NCI-H146 treated with DMSO at 0.1 percent for 48 hours (cell line): ENCODE data around the gene FAM131B.
A peak's percentile ranks its signal among the peaks of the same experiment; 100 is the strongest.

Experiments used
- DNase-seq: peaks from one replicate; lab custom pipeline; 2025; ENCODE audit not compliant: unreplicated experiment; lab: John Stamatoyannopoulos, UW

Gene FAM131B

DNA sequence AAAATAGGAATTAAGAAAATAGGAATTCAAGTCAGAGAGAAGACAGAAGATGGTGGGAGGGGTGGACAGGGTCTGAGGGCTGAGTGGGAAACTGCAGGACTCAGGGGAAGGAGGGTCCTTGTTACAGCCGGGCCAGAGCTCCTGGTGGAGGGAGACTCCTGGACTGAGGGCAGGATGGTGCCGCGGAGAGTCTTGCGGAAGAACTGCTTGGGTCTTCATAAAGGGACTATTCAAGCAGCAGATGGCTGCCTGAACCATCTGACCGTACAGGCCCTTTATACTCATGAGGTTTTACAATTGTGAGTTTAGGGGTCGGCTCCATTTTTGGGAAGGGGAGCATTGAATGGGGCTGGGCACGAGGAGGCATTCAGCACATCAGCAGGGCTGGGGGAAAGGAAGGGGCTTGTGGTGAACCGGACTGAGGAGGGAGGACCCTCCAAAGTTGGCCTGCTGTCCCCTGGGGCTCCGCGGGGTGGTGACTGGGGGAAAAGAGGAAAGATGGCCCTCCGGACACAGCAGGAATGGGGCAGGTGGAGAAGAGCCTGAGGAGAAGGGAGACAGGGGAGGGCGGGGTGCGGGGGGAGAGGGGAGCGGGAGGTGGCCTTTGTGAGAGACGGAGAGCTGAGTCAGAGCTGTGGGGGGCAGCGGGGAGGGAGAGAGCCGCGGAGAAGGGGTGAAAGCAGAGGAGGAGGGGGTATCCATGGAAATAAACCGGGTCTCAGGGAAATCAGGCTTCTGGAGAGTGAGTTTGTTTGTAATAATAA, 1.5 kb downstream of the FAM131B start:
- no peak for DNase-seq

DNA sequence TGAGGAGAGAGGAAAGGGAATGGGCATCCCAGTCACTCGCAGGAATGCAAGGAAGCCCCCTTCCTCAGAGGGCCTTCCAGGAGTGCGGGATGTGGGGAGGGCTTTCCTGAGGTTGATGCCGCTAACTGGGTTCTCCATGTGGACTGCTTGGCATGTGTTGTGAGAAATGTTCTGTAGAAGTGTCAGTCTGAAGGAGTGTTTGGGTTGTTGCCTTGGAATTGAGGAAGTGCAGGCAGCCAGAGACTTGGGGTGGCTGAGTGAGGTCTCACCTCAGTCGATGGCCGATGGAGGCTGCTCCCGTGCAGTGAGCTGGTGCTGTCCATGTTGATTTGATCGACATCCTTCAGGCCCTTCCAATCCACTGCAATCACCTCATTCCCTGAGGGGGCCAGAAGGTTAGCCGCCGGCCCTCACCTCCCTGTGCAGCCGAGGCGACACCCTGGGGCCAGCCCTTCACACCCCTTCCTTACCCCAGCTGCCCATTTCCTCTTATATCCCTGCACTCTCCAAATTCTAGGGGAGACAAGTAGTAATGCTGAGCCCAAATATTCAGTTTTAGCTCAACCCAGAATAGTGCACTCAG, 2.7 kb downstream of the FAM131B start:
- DNase-seq, result no peak

GRCh38 chr7:143358626-143359025, 3.9 kb downstream of the FAM131B start:
- DNase-seq, result no peak

DNA sequence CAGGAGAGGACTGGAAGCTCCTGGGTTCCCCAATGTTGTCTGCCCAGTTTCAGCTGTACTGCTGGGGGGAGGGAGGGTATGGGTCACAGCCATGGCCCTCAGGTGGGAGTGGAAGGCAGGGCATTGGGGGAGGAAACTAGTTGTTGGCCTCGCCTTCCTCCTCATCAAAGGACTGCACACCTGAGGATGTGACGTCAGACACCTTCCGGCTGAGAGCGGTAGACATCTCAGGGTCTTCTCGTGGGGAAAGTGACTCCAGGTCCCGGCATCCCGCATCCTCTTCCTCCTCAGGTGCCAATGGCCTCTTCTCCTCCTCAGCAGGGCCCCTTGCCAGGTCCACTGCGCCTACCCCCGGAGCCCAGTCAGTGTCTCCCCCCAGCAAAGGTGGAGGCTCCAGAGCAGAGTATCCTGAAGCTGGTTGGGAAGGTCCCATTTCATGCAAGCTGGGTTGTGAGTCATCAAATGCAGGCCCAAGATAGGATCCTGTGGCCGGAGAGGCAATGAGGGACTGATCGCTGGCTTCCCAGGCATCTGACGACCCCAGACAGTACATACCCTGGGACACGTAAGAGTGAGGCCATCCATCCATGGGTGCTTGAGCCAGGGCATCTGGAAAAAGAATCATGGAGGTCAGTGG, 6.0 kb downstream of the FAM131B start:
- DNase-seq, result no peak

DNA sequence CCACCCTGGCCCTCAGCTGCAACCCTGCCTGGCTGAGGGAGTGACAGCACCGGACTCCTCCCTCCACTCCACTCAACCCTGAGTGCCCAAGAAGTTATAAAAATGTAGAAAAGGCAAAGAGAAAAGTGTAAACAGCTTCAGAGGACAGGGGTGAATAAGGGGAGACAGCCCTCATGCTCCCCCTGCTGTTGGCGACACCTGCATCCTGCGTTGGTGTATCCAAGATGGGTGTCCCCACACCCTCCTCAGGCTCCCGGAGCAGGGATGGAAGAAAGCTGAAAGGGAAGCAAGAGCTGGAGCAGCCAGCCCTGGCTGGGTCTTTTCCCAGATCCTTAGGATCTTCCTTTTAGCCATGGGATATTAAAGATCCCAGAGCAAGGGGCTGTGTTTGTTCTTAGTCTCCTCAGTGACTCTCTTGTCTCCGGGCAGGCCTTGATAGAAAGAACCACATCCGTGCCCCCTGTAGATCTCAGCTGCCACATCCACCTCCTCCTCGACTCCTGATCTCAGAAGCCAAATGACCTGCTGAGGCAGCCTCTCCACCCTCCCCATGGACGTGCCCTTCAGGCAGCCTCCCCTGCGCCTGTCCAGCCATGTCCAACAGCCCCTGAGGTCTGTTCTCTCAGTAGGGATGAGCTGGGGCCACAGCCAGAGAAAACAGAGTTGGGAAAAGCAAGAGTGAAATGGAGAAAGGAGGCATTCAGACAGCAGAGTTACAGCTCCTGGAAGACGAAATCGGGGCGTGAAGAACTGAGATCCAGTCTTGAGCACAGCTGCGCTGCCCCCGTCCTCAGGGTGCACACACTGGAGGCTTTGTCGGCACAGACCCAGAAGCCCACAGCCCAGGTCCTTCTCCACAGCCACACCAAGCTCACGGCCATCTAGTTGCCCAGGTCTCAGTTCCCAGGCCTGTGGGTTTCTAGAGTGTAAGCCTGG, 6.8 kb downstream of the FAM131B start:
- no peak for DNase-seq

GRCh38 chr7:143354965-143355364, 7.5 kb downstream of the FAM131B start:
- DNase-seq, result no peak

- DNase-seq, result no peak
Measured at GRCh38 chr7:143354376-143354775, 8.1 kb downstream of the FAM131B start.

DNA sequence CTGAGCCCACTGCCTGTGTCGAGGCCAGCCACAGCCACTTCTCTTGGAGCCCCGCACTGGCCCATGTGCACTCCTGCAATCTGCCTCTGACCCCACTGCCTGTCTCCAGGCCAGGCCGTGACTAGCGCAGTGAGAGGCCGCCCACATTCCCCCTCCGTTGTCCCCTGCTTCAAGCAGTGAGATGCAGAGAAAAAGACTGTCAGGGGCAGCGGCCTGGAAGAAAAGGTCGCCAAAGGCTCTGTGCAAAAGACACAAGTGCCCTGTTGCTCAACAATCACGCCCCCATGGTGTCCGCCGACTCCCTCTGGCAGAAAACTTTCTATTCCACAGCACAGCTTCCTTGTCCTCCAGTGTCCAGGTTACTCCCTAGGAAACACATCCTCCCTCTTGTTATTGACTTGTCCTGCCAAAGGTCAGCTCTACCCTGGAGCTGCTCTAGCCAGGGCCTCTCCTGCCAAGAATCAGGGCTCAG, 9.9 kb downstream of the FAM131B start:
- DNase-seq, result no peak

GRCh38 chr7:143351574-143351973, 10.9 kb downstream of the FAM131B start:
- DNase-seq, result no peak

DNA sequence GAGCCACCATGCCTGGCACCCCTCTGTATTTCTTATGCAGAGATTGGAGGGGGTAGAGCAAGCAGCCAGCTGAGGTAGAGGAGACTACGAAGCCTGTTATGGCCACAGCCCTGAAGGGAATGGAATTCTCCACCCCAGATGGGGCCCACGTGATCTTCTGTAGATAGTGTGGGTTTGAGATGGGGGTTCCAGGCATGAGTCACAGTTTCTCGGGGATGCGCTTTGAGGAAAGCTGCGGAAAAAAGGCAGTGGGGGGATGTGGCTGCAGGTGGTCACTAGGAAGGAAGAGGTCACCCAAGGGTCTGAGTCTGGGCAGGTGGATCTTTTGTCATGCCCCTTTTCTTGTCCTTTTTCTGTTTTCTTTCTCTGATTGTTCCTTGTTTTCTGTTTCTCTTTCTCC, 11.5 kb downstream of the FAM131B start:
- no peak for DNase-seq

DNA sequence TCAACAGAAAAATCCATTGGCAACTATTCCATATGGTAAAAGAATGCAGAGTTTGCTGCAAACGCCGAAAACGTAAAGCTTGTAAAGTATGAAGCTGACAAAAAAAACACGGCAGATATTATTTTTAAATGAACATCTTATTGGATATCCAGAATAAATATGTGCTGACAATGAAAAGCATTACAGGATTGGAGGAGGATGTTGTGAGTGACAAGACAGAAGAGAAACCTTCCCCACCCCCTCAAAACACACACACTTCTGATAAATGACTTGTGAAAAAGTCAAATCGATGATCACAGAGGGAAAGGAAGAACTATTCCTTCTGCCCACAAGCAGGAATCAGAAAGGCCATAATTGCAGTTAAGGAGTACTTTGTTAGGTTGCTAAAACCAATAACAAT, 14.6 kb downstream of the FAM131B start:
- no peak for DNase-seq

DNA sequence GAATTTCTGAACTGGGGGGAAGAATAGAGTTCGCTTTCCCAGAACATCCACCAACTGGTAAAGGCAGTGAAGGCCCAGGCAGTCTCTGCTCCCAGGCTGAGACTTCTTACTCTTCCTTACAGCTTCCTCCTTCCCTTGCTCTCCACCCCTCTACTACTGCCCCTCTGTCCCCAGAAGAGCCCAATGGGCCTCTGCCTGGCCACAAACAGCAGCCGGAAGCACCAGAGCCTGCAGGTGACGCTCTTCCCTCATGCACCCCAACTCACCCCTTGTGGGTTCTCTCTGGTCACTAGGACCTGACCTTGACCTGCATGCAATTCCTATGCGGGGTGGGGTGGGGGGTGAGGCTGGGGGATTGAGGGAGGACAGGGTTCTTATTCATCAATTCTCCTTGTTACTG, 16.5 kb downstream of the FAM131B start:
- no peak for DNase-seq

- DNase-seq, result peak; percentile 30
Measured at GRCh38 chr7:143345428-143345900, 17.0 kb downstream of the FAM131B start.

DNA sequence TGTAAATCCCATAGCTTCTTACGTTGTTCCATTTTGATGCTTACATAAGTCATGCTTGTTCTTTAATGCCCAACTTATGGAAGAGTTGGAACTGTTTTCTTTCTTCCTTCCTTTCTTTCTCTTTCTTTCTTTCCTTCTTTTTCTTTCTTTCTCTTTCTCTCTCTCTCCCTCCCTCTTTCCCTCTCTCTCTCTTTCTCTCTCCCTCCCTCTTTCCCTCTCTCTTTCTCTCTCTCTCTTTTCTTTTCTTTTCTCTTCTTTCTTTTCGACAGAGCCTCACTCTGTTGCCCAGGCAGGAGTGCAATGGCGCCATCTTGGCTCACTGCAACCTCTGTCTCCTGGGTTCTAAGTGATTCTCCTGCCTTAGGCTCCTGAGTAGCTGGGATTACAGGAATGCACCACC, 18.9 kb downstream of the FAM131B start:
- DNase-seq, result no peak

DNA sequence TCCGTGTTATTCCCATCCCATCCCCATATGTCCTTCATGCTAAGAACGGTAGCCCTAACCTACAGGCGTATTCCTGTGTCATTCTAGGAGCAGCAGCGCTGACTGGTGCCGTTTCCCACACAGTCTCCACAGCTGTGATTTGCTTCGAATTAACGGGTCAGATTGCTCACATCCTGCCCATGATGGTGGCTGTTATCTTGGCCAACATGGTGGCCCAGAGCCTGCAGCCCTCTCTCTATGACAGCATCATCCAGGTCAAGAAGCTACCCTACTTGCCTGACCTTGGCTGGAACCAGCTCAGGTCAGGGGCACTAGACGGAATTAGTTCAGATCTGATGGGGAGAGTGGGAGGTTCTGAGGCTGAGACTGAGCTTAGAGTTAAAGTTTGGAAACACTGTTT, 20.7 kb downstream of the FAM131B start:
- DNase-seq, result no peak

DNA sequence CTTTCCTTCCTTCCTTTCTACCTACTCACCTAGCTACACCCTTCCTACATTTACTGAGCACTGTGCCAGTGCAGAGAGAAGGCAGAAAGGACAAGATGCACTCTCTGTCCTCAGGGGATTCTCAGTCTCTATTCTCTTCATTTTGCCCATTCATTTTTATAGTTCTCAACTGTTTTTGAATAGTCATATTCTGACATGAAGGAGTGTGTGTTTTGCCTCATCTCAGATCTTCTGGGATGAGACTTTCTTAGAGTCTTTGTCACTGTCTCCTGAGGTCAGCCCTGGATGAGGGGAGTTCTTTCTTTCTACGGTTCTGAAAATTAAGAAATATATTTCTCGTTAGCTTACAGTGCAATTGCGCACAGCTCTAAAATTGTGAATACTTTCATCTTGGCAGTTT, 25.3 kb downstream of the FAM131B start:
- DNase-seq, result no peak

DNA sequence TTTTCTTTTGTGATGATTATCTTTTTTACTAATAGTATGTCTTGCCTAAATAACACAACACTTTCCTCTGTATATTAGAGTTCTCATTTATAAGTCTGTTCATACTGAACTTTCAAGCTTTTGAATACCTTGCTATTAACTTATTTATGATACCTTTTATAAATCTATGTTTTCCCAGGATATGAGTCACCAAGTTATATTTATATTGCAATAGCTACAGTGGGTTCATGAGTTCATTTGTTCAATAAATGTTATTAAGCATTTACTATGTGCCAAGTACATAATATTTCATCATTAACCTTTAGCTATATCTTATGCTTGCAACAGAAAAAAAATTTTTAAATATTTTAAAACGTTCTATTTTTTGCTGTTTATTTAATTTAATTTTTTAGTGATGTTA, 28.3 kb downstream of the FAM131B start:
- no peak for DNase-seq

GRCh38 chr7:143331179-143331801, 31.2 kb downstream of the FAM131B start:
- no peak for DNase-seq

- no peak for DNase-seq
Measured at GRCh38 chr7:143329471-143330170, 32.9 kb downstream of the FAM131B start.

DNA sequence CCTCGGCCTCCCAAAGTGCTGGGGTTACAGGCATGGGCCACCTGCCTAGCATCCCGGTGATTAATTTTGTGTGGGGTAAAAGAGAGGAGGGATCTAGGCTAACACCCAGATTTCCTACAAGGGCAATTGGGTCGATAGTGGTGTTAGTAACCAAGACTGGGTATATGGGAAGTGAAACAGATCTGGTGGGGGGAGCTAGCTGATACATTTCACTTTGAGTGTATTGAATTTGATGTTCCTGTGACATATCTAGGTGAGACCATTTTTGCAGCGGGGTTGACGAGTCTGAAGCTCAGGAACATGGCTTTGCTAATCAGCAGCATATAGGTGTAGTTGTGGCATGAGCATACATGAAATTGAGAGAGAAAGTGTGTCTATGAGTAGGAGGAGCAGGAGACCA, 34.6 kb downstream of the FAM131B start:
- DNase-seq, result no peak
